DMS 273 (cell line): ENCODE data around the gene DCDC2.
"Not testable (repeated sequence)": the region's sequence is repeated elsewhere in the genome, so short reads cannot be mapped to it uniquely, and the experiment has no call there.

Experiments used
- DNase-seq: peaks from one replicate; lab custom pipeline; 2025; ENCODE audit not compliant: unreplicated experiment; lab: John Stamatoyannopoulos, UW

DCDC2 gene

GRCh38 chr6:24273096-24273870, 84.6 kb downstream of the DCDC2 start:
- peak; percentile 16 for DNase-seq

- peak; percentile 75 for DNase-seq
These were observed 85.3 kb downstream of the DCDC2 start for GRCh38 chr6:24272553-24272952.

- DNase-seq, result no peak
These were observed 85.7 kb downstream of the DCDC2 start for GRCh38 chr6:24272148-24272547.

GRCh38 chr6:24270011-24270410, 87.8 kb downstream of the DCDC2 start:
- DNase-seq, result no peak

GRCh38 chr6:24258214-24258613, 99.6 kb downstream of the DCDC2 start:
- not testable (repeated sequence) for DNase-seq

GRCh38 chr6:24257282-24257681, 100.6 kb downstream of the DCDC2 start:
- peak; percentile 30 for DNase-seq

- DNase-seq, result no peak
These were observed 102.2 kb downstream of the DCDC2 start for GRCh38 chr6:24255676-24256075.

- DNase-seq, result no peak
These were observed 104.5 kb downstream of the DCDC2 start for GRCh38 chr6:24253360-24253759.

- no peak for DNase-seq
These were observed 105.6 kb downstream of the DCDC2 start for GRCh38 chr6:24252280-24252679.

- no peak for DNase-seq
These were observed 106.5 kb downstream of the DCDC2 start for GRCh38 chr6:24251339-24251738.

GRCh38 chr6:24249926-24250325, 107.9 kb downstream of the DCDC2 start:
- DNase-seq, result no peak

GRCh38 chr6:24245275-24245674, 112.6 kb downstream of the DCDC2 start:
- no peak for DNase-seq

- DNase-seq, result no peak
These were observed 114.9 kb downstream of the DCDC2 start for GRCh38 chr6:24242924-24243323.

- DNase-seq, result not testable (repeated sequence)
These were observed 116.1 kb downstream of the DCDC2 start for GRCh38 chr6:24241779-24242178.

GRCh38 chr6:24240943-24241342, 116.9 kb downstream of the DCDC2 start:
- no peak for DNase-seq

- DNase-seq, result no peak
These were observed 117.4 kb downstream of the DCDC2 start for GRCh38 chr6:24240380-24240928.

- DNase-seq, result no peak
These were observed 119.2 kb downstream of the DCDC2 start for GRCh38 chr6:24238700-24239099.

GRCh38 chr6:24236779-24237178, 121.1 kb downstream of the DCDC2 start:
- not testable (repeated sequence) for DNase-seq

- no peak for DNase-seq
These were observed 123.9 kb downstream of the DCDC2 start for GRCh38 chr6:24233813-24234442.

GRCh38 chr6:24231438-24231977, 126.4 kb downstream of the DCDC2 start:
- no peak for DNase-seq

- no peak for DNase-seq
These were observed 128.0 kb downstream of the DCDC2 start for GRCh38 chr6:24229696-24230405.
